Prostate gland (tissue), 2 donors: ENCODE results near the gene ARL10.

Experiments used
- POLR2AphosphoS5 ChIP-seq: sonication (generic); formaldehyde crosslinking; IDR thresholded peaks from one replicate; pipeline ENCODE4 v1.6.1; 2017; ENCODE audit warnings: antibody characterized with exemption
- TF ChIP-seq, protein P1 (sequence below), 4 experiments: fragments of 200-600 bp in 2 of 4; fragments of 450-650 bp in 2 of 4; sonication (generic) in 2 of 4; IDR thresholded peaks; 1 replicate in 3 of 4; 2 replicates in 1 of 4; pipeline ENCODE4 v1.5.1; 2016 to 2019; ENCODE audit warnings: antibody characterized with exemption in 4 of 4, mild to moderate bottlenecking in 2 of 4, moderate library complexity in 2 of 4

GRCh38 chr5:176368726-176369125 lies 3.4 kb downstream of the ARL10 start:
- TF ChIP-seq POLR2AphosphoS5 = no peak
- TF ChIP-seq, protein P1, sequence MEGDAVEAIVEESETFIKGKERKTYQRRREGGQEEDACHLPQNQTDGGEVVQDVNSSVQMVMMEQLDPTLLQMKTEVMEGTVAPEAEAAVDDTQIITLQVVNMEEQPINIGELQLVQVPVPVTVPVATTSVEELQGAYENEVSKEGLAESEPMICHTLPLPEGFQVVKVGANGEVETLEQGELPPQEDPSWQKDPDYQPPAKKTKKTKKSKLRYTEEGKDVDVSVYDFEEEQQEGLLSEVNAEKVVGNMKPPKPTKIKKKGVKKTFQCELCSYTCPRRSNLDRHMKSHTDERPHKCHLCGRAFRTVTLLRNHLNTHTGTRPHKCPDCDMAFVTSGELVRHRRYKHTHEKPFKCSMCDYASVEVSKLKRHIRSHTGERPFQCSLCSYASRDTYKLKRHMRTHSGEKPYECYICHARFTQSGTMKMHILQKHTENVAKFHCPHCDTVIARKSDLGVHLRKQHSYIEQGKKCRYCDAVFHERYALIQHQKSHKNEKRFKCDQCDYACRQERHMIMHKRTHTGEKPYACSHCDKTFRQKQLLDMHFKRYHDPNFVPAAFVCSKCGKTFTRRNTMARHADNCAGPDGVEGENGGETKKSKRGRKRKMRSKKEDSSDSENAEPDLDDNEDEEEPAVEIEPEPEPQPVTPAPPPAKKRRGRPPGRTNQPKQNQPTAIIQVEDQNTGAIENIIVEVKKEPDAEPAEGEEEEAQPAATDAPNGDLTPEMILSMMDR (IDR thresholded peaks at IDR 0.05) = no peak
